ENCODE measurements around the gene SLC25A6. TPM values are rescaled to one million over a fixed set of nuclear protein-coding genes. Genes with fewer than 3 reads are reported as not detected.

Gene SLC25A6
- total RNA-seq, 4 donors from 2014 or later, result 151 to 341 (median 252) TPM

- no peak for TF ChIP-seq CTCF (IDR thresholded peaks at IDR 0.05; ENCODE audit: low read depth)
Observed at GRCh38 chrX:1397441-1398270, 5.7 kb upstream of the SLC25A6 start.

GRCh38 chrX:1397001-1397400, 5.1 kb upstream of the SLC25A6 start:
- no peak for TF ChIP-seq CTCF (IDR thresholded peaks at IDR 0.05; ENCODE audit: low read depth)

GRCh38 chrX:1395646-1396216, 3.8 kb upstream of the SLC25A6 start:
- no peak for TF ChIP-seq CTCF (IDR thresholded peaks at IDR 0.05; ENCODE audit: low read depth)

GRCh38 chrX:1394731-1395501, 3.0 kb upstream of the SLC25A6 start:
- TF ChIP-seq CTCF (IDR thresholded peaks at IDR 0.05; ENCODE audit: low read depth), result no peak

- TF ChIP-seq CTCF (IDR thresholded peaks at IDR 0.05; ENCODE audit: low read depth), result no peak
Observed at GRCh38 chrX:1393871-1394615, 2.1 kb upstream of the SLC25A6 start.

- no peak for TF ChIP-seq CTCF (IDR thresholded peaks at IDR 0.05; ENCODE audit: low read depth)
Observed at GRCh38 chrX:1392376-1393068, 609 bp upstream of the SLC25A6 start.
